SIG-M5 treated with dmso at 0.1 percent for 504 hours (cell line): ENCODE data around the gene TM4SF1.
"Not testable (repeated sequence)": the region's sequence is repeated elsewhere in the genome, so short reads cannot be mapped to it uniquely, and the experiment has no call there.

ENCODE experiments used
- DNase-seq: peaks from one replicate; lab custom pipeline; 2025; ENCODE audit not compliant: unreplicated experiment; lab: John Stamatoyannopoulos, UW

TM4SF1 gene

GRCh38 chr3:149395107-149396089 lies 17.9 kb upstream of the TM4SF1 start:
- DNase-seq, result no peak

- peak; percentile 79 for DNase-seq
Observed at GRCh38 chr3:149393345-149394160, 16.1 kb upstream of the TM4SF1 start.

DNA sequence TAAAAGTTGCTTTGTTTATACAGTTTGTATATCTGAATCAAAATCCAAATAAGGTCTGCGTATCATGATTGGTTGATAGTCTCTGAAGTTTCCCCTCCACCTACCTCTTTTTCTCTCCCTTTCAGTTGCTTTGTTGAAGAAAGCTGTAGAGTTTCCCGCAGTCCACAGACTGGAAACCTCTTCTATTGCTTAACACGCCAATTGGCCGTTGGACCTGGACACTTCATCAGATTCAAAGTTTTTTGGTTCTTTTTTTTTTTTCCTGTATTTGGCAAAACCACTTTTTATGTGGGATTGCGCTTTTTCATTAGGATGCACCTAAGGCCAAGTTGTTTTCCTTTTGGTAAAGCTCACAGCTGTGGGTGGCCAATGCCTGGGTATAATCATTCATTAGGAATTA lies 14.5 kb upstream of the TM4SF1 start:
- DNase-seq, result no peak

DNA sequence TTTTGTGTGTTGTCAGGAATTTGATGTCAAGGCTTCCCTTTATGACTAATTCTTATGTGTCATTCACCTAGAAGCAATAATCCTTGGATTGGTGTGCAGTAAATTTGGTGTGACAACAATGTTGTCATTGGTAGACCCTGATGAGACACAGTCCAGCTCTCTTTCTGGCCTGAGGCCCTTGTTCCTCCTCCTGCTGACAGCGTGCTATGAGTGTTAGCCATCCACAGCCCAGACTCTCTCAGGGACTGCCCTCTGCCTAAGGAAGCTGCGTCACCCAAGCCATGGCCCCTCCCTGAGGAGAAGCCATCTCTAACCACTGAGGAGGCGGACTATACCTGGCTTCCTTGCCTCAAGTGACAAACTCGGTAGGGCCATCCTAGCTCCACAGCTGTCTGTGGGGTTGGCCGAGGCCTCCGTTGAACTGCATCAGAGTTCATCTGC lies 13.3 kb upstream of the TM4SF1 start:
- DNase-seq, result no peak

GRCh38 chr3:149390294-149390693 lies 12.8 kb upstream of the TM4SF1 start:
- no peak for DNase-seq

DNA sequence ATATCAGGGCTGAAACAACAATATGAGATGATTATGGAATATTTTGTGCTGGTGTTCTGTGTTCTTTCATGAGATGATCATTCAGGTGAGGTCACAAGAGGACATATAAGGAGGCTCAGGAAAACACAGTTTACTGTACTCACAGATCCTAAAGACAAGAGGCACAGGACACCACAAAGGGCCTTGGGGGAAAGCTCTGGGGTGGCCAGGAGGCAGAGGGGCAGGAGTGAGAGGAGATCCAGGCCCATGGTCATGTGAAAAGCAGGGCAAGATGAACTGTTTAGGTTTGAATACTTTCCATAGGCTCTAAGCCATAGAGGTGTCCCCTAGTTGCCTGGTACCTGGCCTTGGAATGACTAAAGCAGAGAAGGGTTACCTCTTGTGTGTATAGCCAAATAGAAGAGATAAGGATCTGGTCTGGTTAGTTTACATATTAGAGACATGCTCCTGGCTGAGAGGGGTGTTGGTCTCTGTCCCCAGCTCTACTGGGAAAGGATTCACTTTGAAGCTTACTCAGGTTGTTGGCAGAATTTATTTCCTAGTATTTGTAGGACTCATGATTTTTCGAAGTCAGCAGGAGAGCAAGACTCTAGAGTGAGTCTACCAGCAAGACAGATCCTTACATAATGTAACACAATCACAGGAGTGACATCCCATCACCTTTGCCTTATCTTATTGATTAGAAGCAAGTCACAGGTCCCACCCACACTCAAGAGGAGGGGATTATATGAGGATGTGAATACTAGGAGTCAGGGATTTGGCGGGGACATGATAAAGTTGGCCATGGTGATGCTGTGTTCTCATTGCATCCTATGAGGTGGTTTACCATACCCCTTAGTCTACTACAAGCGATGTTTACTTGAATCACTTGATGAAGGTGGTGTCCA lies 11.3 kb upstream of the TM4SF1 start:
- DNase-seq, result peak; percentile 15

DNA sequence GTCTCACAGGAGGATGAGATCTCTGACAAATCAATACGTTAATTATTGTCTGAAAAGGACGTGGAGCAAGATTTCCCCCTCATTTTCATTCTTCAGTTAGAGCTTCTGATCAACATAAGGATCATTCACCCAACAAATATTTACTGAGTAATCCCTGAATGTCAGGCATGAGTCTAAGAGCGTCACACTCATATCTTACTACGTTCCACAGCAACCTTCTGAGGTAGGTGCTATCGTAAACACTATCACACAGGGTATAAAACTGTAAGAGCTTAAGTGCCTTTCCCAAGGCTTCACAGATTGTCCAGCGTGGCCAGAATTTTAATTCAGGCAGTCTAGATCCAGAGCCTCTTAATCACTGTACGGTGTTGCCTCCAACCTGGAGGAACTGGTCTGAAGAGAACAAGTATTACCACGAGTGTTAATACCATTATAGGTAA lies 10.6 kb upstream of the TM4SF1 start:
- no peak for DNase-seq

DNA sequence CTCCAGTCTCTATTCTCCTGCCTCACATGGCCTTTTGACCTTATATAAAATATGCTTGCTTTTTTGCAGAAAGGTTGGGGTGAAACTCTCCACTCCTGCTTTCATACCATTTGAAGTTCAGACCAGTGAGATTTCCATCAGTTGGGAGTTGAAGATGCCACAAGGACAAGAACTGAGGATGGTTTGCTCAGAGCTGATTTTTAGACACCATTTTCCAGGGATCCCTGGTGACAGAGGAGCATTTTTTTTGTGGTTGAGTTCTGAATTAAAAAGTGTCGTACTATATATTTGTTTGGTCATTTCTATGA lies 8.8 kb upstream of the TM4SF1 start:
- DNase-seq, result no peak

- no peak for DNase-seq
Observed at GRCh38 chr3:149385617-149386298, 8.3 kb upstream of the TM4SF1 start.

GRCh38 chr3:149384911-149385321 lies 7.5 kb upstream of the TM4SF1 start:
- DNase-seq, result no peak

DNA sequence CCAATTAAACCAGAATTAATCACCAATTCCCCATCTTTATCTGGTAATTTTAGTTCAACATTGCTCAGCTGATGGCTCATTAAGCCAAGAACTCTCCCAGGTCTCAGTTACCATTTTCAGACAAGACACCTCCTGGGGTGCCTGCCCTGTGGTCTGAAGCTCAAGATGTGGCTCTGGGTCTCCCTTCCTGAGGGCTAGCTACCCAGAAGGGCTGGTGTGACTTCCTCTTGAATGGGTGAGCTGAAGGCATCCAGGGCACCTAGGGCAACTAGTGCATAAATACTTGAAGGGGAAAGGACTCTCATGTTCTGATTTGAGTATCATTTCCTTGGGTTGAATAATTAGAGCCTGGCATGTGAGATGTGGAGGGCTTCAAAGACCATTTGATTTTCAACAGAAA lies 6.7 kb upstream of the TM4SF1 start:
- DNase-seq, result no peak

- DNase-seq, result no peak
Observed at GRCh38 chr3:149383703-149384102, 6.3 kb upstream of the TM4SF1 start.

GRCh38 chr3:149382518-149382917 lies 5.1 kb upstream of the TM4SF1 start:
- DNase-seq, result no peak

DNA sequence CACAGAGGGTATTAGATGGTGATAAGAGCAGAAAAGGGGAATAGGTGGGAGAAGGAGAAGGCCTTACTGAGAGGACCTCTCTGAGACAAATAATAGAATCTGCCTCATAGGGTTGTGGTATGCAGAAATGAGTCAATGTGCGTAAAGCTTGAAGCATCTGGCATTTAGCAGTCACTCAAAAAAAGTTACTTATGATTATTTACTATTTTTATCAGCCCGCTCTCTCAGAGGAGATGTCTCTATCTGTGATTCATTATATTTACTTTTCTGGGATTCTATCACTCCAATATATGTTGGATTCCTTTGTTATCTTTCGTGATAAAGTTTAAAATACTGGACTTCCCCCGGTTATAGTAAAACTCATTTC lies 4.6 kb upstream of the TM4SF1 start:
- DNase-seq, result no peak

GRCh38 chr3:149381173-149382100 lies 4.0 kb upstream of the TM4SF1 start:
- no peak for DNase-seq

DNA sequence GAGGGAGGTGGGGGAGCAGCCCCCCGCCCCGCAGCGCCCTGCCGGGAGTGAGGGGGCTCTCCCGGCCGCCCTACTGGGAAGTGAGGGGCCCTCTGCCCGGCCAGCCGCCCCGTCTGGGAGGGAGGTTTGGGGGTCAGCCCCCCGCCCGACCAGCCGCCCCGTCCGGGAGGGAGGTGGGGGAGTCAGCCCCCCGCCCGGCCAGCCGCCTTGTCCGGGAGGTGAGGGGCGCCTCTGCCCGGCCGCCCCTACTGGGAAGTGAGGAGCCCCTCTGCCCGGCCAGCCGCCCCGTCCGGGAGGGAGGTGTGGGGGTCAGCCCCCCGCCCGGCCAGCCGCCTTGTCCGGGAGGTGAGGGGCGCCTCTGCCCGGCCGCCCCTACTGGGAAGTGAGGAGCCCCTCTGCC lies 2.8 kb upstream of the TM4SF1 start:
- not testable (repeated sequence) for DNase-seq

DNA sequence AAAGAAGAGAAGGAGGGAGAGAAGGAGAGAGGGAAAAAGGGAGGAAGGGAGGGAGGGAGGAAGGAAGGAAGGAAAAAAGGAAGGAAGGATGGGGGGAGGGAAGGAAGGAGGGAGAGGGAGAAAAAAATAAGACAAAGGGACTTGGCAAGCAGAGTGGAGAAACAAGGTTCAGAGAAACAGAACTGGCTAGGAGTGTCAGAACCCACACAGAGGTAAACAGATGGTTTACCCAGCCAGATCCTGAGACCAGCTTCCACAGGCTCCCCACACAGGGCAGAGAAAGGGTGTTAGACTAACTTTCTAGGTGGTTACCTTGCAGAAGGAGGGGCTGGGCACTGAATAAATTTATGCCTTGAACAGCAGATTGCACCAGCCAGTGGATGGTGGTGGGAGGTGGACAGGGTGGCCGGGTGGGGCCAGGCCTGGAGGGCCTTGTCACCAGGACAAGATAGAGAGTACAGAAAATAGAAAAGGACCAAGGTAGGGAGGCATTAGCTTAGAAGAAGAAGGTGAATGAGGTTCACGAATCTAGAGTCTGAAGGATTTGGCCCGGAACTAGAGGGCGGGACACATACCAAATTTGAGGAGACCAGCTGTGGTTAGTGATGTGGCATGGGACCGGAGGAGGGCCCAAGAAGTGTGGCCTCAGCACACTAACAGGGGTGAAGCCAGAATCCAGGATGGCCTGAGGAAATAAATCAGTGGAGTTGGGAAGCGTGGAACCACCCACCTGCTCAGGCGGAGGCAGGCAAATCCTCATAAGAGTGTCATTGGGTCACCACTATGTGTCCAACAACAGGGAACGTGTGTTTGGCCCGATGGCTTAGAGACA lies 1.2 kb upstream of the TM4SF1 start:
- no peak for DNase-seq

DNA sequence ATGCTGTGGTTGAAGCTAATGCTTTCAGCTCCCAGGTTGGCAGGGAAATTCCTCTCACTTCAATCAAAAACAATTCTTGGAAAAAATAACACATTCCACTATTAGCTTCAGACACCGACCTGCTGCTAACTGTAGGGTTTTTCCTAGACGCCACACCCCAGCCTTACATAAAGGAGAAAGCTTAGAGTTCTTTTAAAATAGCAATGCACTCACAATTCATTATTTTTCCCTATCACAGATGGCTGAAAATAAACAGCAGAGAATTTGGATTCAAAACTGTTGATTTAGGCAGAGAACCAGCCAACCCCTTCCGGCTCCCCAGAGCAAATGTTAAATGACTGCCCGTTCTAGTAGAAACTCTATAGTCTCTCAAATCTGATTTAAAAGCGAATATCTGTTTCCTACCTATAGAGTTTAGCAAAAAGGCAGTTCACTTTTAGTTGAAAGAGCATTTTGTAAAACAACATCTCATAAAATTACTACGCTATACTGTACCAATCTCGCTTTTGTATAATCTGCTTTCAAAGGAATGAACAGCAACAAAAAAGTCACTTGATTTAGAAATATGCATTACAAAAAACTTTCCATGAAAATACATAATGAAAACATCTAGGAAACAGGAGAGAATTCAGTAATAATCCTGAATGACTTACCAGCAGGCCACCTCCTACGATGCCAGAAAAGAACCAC lies 586 bp downstream of the TM4SF1 start:
- DNase-seq, result no peak
